GM12878 (cell line): ENCODE data around the gene SNX15.

Experiments
- CBFB ChIP-seq: IDR thresholded peaks from 2 replicates; pipeline ENCODE4 v1.6.1; 2016; ENCODE audit warnings: antibody characterized with exemption, low read depth
- CTCF ChIP-seq, 3 experiments: IDR thresholded peaks in 2 of 3; conservative IDR thresholded peaks in 1 of 3; 2 replicates each; pipeline ENCODE4 v1.5.1; 2011; ENCODE audit warnings: low read depth in 3 of 3, low read length in 3 of 3, mild to moderate bottlenecking in 3 of 3, control low read depth in 2 of 3, moderate library complexity in 2 of 3, inconsistent platforms in 1 of 3, mixed read lengths in 1 of 3; ENCODE audit not compliant: control insufficient read depth in 2 of 3, insufficient read depth in 1 of 3; ENCODE audit errors: extremely low read depth in 1 of 3
- EP300 ChIP-seq, 2 experiments: fragments of 150-350 bp in 1 of 2; IDR thresholded peaks; 2 replicates each; pipeline ENCODE4 v1.6.1; 2011 to 2012; ENCODE audit warnings: low read depth in 2 of 2, low read length in 2 of 2, borderline replicate concordance in 1 of 2, improper control_type of control experiment in 1 of 2, inconsistent platforms in 1 of 2; ENCODE audit not compliant: control insufficient read depth in 1 of 2
- GABPA ChIP-seq: IDR thresholded peaks from 2 replicates; pipeline ENCODE4 v1.6.1; 2014; ENCODE audit warnings: antibody characterized with exemption, low read depth, mild to moderate bottlenecking, inconsistent platforms
- MAX ChIP-seq: IDR thresholded peaks from 2 replicates; pipeline ENCODE4 v1.6.1; 2012; ENCODE audit warnings: low read depth, low read length, improper control_type of control experiment
- MYB ChIP-seq: fragments of 150-350 bp; IDR thresholded peaks from 2 replicates; pipeline ENCODE4 v1.6.1; 2014; ENCODE audit warnings: mild to moderate bottlenecking, low read depth, low read length, borderline replicate concordance
- POLR2A ChIP-seq: IDR thresholded peaks from 2 replicates; pipeline ENCODE4 v1.6.1; 2011; ENCODE audit warnings: low read depth, mild to moderate bottlenecking, low read length
- PRDM15 ChIP-seq: fragments of 450-650 bp; formaldehyde crosslinking; IDR thresholded peaks from 2 replicates; pipeline ENCODE4 v1.4.0; 2020; ENCODE audit warnings: mild to moderate bottlenecking, moderate library complexity
- RCOR1 ChIP-seq: conservative IDR thresholded peaks from 2 replicates; pipeline ENCODE4 v1.6.1; 2012; ENCODE audit warnings: low read depth, low read length, improper control_type of control experiment
- SPI1 ChIP-seq: IDR thresholded peaks from 2 replicates; pipeline ENCODE4 v1.6.1; 2011; ENCODE audit warnings: low read depth, mild to moderate bottlenecking, low read length, moderate library complexity, borderline replicate concordance; ENCODE audit not compliant: insufficient read depth
- USF1 ChIP-seq: IDR thresholded peaks from 2 replicates; pipeline ENCODE4 v1.6.1; 2011; ENCODE audit warnings: borderline replicate concordance, low read depth, mild to moderate bottlenecking, moderate library complexity, mixed read lengths, low read length; ENCODE audit not compliant: insufficient read depth; ENCODE audit errors: extremely low read length
- ZBTB33 ChIP-seq: fragments of 450-650 bp; IDR thresholded peaks from 2 replicates; pipeline ENCODE4 v1.6.1; 2017; ENCODE audit warnings: mild to moderate bottlenecking
- ZNF24 ChIP-seq: fragments of 450-650 bp; IDR thresholded peaks from 2 replicates; pipeline ENCODE4 v1.6.1; 2017; ENCODE audit warnings: antibody characterized with exemption, mild to moderate bottlenecking
- ZSCAN29 ChIP-seq: fragments of 450-650 bp; IDR thresholded peaks from 2 replicates; pipeline ENCODE4 v1.6.1; 2017; ENCODE audit warnings: mild to moderate bottlenecking, moderate library complexity

GRCh38 chr11:65087827-65088226 is 60.6 kb downstream of the SNX15 start:
- TF ChIP-seq SPI1, result no peak
- TF ChIP-seq POLR2A, result no peak
- TF ChIP-seq PRDM15 (CRISPR knock-in tag), result no peak
- TF ChIP-seq CTCF (IDR thresholded peaks at IDR 0.05 in 2 of 3, conservative IDR thresholded peaks at IDR 0.05 in 1 of 3; ENCODE audit: control insufficient read depth in 2 of 3, extremely low read depth in 1 of 3, insufficient read depth in 1 of 3, low read depth in 3 of 3, low read length in 3 of 3), result no peak
- TF ChIP-seq USF1, result no peak
- TF ChIP-seq GABPA, result no peak
- no peak for TF ChIP-seq MYB
- no peak for TF ChIP-seq ZSCAN29
- no peak for TF ChIP-seq RCOR1
- TF ChIP-seq ZBTB33, result no peak
- no peak for TF ChIP-seq CBFB
- TF ChIP-seq ZNF24, result no peak
- TF ChIP-seq MAX, result no peak
- TF ChIP-seq EP300 (IDR thresholded peaks at IDR 0.05; ENCODE audit: borderline replicate concordance in 1 of 2, control insufficient read depth in 1 of 2, low read depth in 2 of 2, low read length in 2 of 2), result no peak
